ENCODE results near the gene MGP. TPM values are rescaled to one million over a fixed set of nuclear protein-coding genes. Genes with fewer than 3 reads are reported as not detected.

MGP gene
- total RNA-seq, 1 experiment from 2014 or later, result not detected

DNA sequence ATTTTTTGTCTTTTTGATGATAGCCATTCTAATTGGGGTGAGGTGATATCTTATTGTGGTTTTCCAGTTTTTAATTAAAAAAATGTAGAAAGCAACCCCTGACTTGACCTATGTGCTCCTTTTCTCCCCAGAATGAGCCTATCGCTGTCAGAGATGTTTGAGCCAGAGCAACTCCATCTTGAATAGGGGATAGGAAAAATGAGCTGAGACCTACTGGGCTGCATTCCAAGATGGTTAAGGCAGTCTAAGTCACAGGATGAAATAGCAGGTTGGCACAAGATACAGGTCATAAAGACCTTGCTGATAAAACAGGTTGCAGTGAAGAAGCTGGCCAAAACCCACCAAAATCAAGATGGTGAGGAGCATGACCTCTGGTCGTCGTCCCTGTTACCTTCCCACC is 38.9 kb upstream of the MGP start:
- Histone ChIP-seq H3K9me2 (replicated peaks; ENCODE audit: insufficient read depth, low read length) (no peaks in the 10 kb centered on the region), H3K36me3 (ENCODE audit: insufficient read depth, low read length) (no peaks in the 10 kb centered on the region), H3K9ac (ENCODE audit: low read length) (no peak overlapping the region), H3K27me3 (ENCODE audit: low read length) (no peaks in the 10 kb centered on the region), H4K20me1 (ENCODE audit: insufficient read depth, low read depth, low read length) (no peaks in the 10 kb centered on the region), H3K79me2 (ENCODE audit: low read length) (no peaks in the 10 kb centered on the region), H3K27ac (ENCODE audit: low read length) (no peak overlapping the region), H3K9me3 (ENCODE audit: low read length) (no peaks in the 10 kb centered on the region), H3K4me2 (ENCODE audit: low read depth, low read length, poor library complexity, severe bottlenecking) (no peak overlapping the region), H3K4me3 (ENCODE audit: low read length) (no peak overlapping the region), H2AFZ (ENCODE audit: low read length) (no peak overlapping the region), H3K4me1 (ENCODE audit: low read length) (peaks cover 15% of the 10 kb centered on the region)
- no peak for DNase-seq

DNA sequence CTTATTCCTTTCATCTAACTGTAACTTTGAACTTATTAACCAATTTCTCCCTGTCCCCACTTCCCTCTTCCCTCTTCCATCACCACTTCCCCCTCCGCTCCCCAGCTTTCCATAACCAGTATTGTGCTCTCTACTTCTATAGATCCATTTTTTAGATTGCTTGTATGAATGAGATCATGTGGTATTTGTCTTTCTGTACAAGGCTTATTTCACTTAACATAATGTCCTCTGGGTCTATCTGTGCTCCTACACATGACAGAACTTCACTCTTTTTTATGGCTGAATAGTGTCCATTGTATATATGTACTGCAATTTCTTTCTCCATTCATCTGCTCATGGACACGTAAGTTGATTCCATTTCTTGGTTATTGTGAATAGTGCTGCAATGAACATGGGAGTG is 38.3 kb upstream of the MGP start:
- no peaks in the 10 kb centered on the region for H3K9me2 ChIP-seq (replicated peaks; ENCODE audit: insufficient read depth, low read length)
- H4K20me1 ChIP-seq (ENCODE audit: insufficient read depth, low read depth, low read length), result no peaks in the 10 kb centered on the region
- H2AFZ ChIP-seq (ENCODE audit: low read length), result no peak overlapping the region
- H3K4me3 ChIP-seq (ENCODE audit: low read length), result no peak overlapping the region
- no peak for DNase-seq
- H3K36me3 ChIP-seq (ENCODE audit: insufficient read depth, low read length), result no peaks in the 10 kb centered on the region
- H3K79me2 ChIP-seq (ENCODE audit: low read length), result no peaks in the 10 kb centered on the region
- peaks cover 15% of the 10 kb centered on the region for H3K4me1 ChIP-seq (ENCODE audit: low read length)
- no peaks in the 10 kb centered on the region for H3K27me3 ChIP-seq (ENCODE audit: low read length)
- H3K27ac ChIP-seq (ENCODE audit: low read length), result no peak overlapping the region
- no peak overlapping the region for H3K9ac ChIP-seq (ENCODE audit: low read length)
- H3K9me3 ChIP-seq (ENCODE audit: low read length), result no peaks in the 10 kb centered on the region
- no peak overlapping the region for H3K4me2 ChIP-seq (ENCODE audit: low read depth, low read length, poor library complexity, severe bottlenecking)

DNA sequence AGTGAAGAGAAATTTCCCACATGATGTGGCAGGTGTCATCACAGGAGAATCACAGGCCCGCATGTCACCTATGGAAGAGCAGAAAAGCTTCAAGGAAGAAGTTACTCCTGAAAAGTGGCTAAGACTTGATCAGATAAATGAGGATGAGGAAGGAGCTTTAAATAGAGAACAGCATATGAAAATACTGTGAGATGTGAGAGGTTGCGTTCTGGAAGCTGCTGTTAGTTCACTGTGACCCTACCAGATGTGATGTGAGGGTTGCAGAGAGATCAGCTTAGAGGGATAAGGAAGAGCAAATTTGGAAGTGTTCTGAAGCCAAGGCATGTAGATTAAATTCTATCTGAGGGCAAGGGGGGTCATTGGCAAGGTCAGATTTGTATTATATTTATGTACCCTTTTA is 35.6 kb upstream of the MGP start:
- Histone ChIP-seq H3K9me2 (replicated peaks; ENCODE audit: insufficient read depth, low read length) (no peaks in the 10 kb centered on the region), H3K4me2 (ENCODE audit: low read depth, low read length, poor library complexity, severe bottlenecking) (no peak overlapping the region), H3K9me3 (ENCODE audit: low read length) (no peaks in the 10 kb centered on the region), H3K4me3 (ENCODE audit: low read length) (no peak overlapping the region), H3K27ac (ENCODE audit: low read length) (no peak overlapping the region), H3K9ac (ENCODE audit: low read length) (no peak overlapping the region), H3K36me3 (ENCODE audit: insufficient read depth, low read length) (no peaks in the 10 kb centered on the region), H3K4me1 (ENCODE audit: low read length) (no peaks in the 10 kb centered on the region), H3K27me3 (ENCODE audit: low read length) (no peaks in the 10 kb centered on the region), H2AFZ (ENCODE audit: low read length) (no peak overlapping the region), H4K20me1 (ENCODE audit: insufficient read depth, low read depth, low read length) (no peaks in the 10 kb centered on the region), H3K79me2 (ENCODE audit: low read length) (no peaks in the 10 kb centered on the region)
- DNase-seq, result no peak

DNA sequence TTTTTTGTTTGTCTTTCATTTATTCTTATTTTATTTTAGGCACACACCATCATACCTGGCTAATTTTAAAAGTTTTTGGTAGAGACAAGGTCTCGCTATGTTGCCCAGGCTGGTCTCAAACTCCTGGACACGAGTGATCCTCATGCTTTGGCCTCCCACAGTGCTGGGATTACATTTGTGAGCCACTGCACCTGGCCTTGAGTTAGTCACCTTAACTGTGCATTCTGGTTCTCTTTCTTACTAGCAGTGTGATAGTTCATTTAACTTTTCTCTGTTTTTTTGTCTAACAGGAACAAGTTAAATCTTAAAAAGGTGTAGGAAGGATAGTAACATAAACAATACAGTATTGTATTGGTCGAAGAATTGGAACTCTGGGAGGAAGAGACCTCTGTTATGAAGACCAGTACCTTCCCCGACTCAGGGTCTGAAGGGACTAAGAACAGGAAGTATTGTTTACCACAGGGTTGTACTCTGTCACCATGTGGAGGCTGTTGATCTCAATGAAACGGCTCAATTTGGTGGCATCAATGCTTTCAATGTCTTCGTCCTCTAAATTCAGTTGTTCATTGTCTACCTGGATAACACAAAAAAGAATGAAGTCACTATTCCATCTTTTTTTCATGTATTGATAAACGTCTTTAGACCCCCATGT is 34.9 kb upstream of the MGP start:
- no peak overlapping the region for H2AFZ ChIP-seq (ENCODE audit: low read length)
- no peak overlapping the region for H3K4me2 ChIP-seq (ENCODE audit: low read depth, low read length, poor library complexity, severe bottlenecking)

DNA sequence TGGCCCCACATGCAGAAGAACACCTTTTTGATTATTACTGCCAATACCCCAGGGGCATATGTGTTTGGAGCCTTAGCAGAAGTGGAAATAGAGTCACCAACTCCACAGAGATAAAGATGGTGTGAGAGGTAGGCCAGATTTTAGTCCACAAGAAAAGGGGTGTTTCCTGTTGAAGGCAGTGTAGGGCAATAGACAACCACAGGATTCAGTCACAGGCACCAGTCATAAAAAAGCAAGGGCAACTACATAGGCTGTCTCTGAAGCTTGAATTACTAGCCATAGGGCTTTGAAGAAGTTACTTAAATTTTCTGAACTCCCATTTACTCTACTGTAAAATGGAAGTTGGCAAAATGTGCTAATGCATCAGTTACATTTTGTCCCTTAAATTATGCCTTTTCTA is 33.8 kb upstream of the MGP start:
- Histone ChIP-seq H3K4me1 (ENCODE audit: low read length) (no peaks in the 10 kb centered on the region), H3K79me2 (ENCODE audit: low read length) (no peaks in the 10 kb centered on the region), H3K4me3 (ENCODE audit: low read length) (no peak overlapping the region), H3K27ac (ENCODE audit: low read length) (no peak overlapping the region), H3K9me2 (replicated peaks; ENCODE audit: insufficient read depth, low read length) (no peaks in the 10 kb centered on the region), H3K9me3 (ENCODE audit: low read length) (no peaks in the 10 kb centered on the region), H3K36me3 (ENCODE audit: insufficient read depth, low read length) (no peaks in the 10 kb centered on the region), H3K4me2 (ENCODE audit: low read depth, low read length, poor library complexity, severe bottlenecking) (no peak overlapping the region), H3K27me3 (ENCODE audit: low read length) (no peaks in the 10 kb centered on the region), H4K20me1 (ENCODE audit: insufficient read depth, low read depth, low read length) (no peaks in the 10 kb centered on the region), H3K9ac (ENCODE audit: low read length) (no peak overlapping the region), H2AFZ (ENCODE audit: low read length) (no peak overlapping the region)
- DNase-seq, result no peak

More for the DNA sequence above, 34.9 kb upstream of the MGP start:
- H3K27me3 ChIP-seq (ENCODE audit: low read length), result no peaks in the 10 kb centered on the region
- no peaks in the 10 kb centered on the region for H3K79me2 ChIP-seq (ENCODE audit: low read length)
- no peak overlapping the region for H3K4me3 ChIP-seq (ENCODE audit: low read length)
- no peak for DNase-seq
- no peak overlapping the region for H3K9ac ChIP-seq (ENCODE audit: low read length)
- no peaks in the 10 kb centered on the region for H3K9me3 ChIP-seq (ENCODE audit: low read length)
- H3K4me1 ChIP-seq (ENCODE audit: low read length), result no peaks in the 10 kb centered on the region
- no peaks in the 10 kb centered on the region for H3K9me2 ChIP-seq (replicated peaks; ENCODE audit: insufficient read depth, low read length)
- H4K20me1 ChIP-seq (ENCODE audit: insufficient read depth, low read depth, low read length), result no peaks in the 10 kb centered on the region
- H3K27ac ChIP-seq (ENCODE audit: low read length), result no peak overlapping the region
- no peaks in the 10 kb centered on the region for H3K36me3 ChIP-seq (ENCODE audit: insufficient read depth, low read length)

DNA sequence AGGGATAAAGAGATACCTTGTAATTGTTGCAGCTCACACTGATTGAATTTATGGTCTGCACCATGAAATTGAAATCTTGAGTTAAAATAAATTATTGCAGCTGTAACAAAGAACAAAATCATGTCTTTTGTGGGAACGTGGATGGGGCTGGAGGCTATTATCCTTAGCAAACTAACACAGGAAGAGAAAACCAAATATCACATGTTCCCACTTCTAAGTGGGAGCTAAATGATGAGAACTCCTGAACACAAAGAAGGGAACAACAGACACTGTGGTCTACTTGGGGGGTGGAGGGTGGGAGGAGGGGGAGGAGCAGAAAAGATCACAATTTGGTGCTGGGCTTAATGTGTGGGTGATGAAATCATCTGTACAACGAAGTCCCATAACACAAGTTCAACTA is 30.1 kb upstream of the MGP start:
- Histone ChIP-seq H3K9me2 (replicated peaks; ENCODE audit: insufficient read depth, low read length) (no peaks in the 10 kb centered on the region), H2AFZ (ENCODE audit: low read length) (no peak overlapping the region), H4K20me1 (ENCODE audit: insufficient read depth, low read depth, low read length) (no peaks in the 10 kb centered on the region), H3K79me2 (ENCODE audit: low read length) (no peaks in the 10 kb centered on the region), H3K27me3 (ENCODE audit: low read length) (no peaks in the 10 kb centered on the region), H3K4me3 (ENCODE audit: low read length) (no peak overlapping the region), H3K4me1 (ENCODE audit: low read length) (no peaks in the 10 kb centered on the region), H3K4me2 (ENCODE audit: low read depth, low read length, poor library complexity, severe bottlenecking) (no peak overlapping the region), H3K27ac (ENCODE audit: low read length) (no peak overlapping the region), H3K9ac (ENCODE audit: low read length) (no peak overlapping the region), H3K9me3 (ENCODE audit: low read length) (no peaks in the 10 kb centered on the region), H3K36me3 (ENCODE audit: insufficient read depth, low read length) (no peaks in the 10 kb centered on the region)
- no peak for DNase-seq

DNA sequence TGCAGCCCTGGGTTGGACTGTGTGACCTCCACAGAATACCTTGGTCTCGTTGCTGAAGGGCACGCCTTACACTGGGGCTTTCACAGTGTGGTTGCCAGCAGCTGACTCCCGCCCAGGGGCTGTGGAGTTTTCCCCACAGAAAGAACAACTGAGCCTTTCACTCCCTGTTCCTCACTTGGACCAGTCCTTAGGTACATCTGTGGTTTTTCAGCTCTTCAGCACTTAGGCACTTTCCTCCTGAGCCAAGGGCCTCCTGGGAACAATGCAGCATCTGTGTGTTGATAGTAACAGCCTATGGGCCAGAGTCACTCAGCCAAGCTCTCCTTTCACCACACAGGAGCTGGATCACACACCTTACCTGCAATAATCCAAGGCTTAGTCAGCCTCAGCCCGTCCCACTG is 27.7 kb upstream of the MGP start:
- Histone ChIP-seq H2AFZ (ENCODE audit: low read length) (no peak overlapping the region), H3K9ac (ENCODE audit: low read length) (no peak overlapping the region), H3K4me3 (ENCODE audit: low read length) (no peak overlapping the region), H3K9me2 (replicated peaks; ENCODE audit: insufficient read depth, low read length) (no peaks in the 10 kb centered on the region), H3K4me1 (ENCODE audit: low read length) (no peaks in the 10 kb centered on the region), H3K9me3 (ENCODE audit: low read length) (no peaks in the 10 kb centered on the region), H3K79me2 (ENCODE audit: low read length) (no peaks in the 10 kb centered on the region), H3K27ac (ENCODE audit: low read length) (no peak overlapping the region), H3K4me2 (ENCODE audit: low read depth, low read length, poor library complexity, severe bottlenecking) (no peak overlapping the region), H3K27me3 (ENCODE audit: low read length) (no peaks in the 10 kb centered on the region), H3K36me3 (ENCODE audit: insufficient read depth, low read length) (no peaks in the 10 kb centered on the region), H4K20me1 (ENCODE audit: insufficient read depth, low read depth, low read length) (no peaks in the 10 kb centered on the region)
- no peak for DNase-seq

DNA sequence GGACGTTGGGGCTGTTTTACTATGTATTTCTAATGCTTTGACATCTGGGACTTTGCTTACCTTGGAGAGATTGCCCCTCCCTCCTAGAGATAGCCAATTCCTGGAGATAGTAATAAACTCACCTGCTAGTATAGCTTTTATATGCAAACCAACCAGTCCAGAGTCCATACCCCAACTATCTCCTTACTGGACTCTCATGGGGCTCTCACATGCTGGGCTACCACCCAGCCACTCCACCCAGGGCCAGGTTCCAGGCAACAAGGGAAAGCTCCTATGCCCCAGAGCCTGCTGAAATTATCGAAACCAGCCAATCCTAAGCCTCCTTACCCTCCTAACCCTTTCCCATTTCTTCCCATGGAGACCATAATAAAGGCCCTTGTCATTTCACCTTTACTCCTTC is 25.5 kb upstream of the MGP start:
- Histone ChIP-seq H3K4me3 (ENCODE audit: low read length) (no peak overlapping the region), H3K27me3 (ENCODE audit: low read length) (no peaks in the 10 kb centered on the region), H3K9me2 (replicated peaks; ENCODE audit: insufficient read depth, low read length) (no peaks in the 10 kb centered on the region), H3K9me3 (ENCODE audit: low read length) (no peaks in the 10 kb centered on the region), H4K20me1 (ENCODE audit: insufficient read depth, low read depth, low read length) (no peaks in the 10 kb centered on the region), H3K36me3 (ENCODE audit: insufficient read depth, low read length) (no peaks in the 10 kb centered on the region), H3K9ac (ENCODE audit: low read length) (no peak overlapping the region), H3K4me1 (ENCODE audit: low read length) (no peaks in the 10 kb centered on the region), H3K79me2 (ENCODE audit: low read length) (no peaks in the 10 kb centered on the region), H2AFZ (ENCODE audit: low read length) (no peak overlapping the region), H3K27ac (ENCODE audit: low read length) (no peak overlapping the region), H3K4me2 (ENCODE audit: low read depth, low read length, poor library complexity, severe bottlenecking) (no peak overlapping the region)
- DNase-seq, result no peak
